ENCODE measurements around the gene CCDC12.

The CCDC12 gene

GRCh38 chr3:46883830-46884185, 92.7 kb downstream of the CCDC12 start:
- ATAC-seq = no peak
- no peak for TF ChIP-seq ZC3H10 (CRISPR knock-in tag; IDR thresholded peaks at IDR 0.05)
- TF ChIP-seq ZNF70 (CRISPR knock-in tag; IDR thresholded peaks at IDR 0.05) = no peak
- TF ChIP-seq PPARA (CRISPR knock-in tag; IDR thresholded peaks at IDR 0.05; ENCODE audit: borderline replicate concordance) = no peak
- no peak for TF ChIP-seq CSDC2 (CRISPR knock-in tag; IDR thresholded peaks at IDR 0.05)
- TF ChIP-seq GLIS3 (CRISPR knock-in tag; IDR thresholded peaks at IDR 0.05) = no peak
- TF ChIP-seq SNAI2 (CRISPR knock-in tag; IDR thresholded peaks at IDR 0.05) = no peak
- TF ChIP-seq ZNF565 (CRISPR knock-in tag; conservative IDR thresholded peaks at IDR 0.05; ENCODE audit: low read depth) = no peak
- no peak for TF ChIP-seq ESRRG (CRISPR knock-in tag; IDR thresholded peaks at IDR 0.05)
- no peak for TF ChIP-seq ZFP3 (CRISPR knock-in tag; IDR thresholded peaks at IDR 0.05)
- TF ChIP-seq RARB (CRISPR knock-in tag; IDR thresholded peaks at IDR 0.05) = no peak

GRCh38 chr3:46883054-46883829, 93.3 kb downstream of the CCDC12 start:
- TF ChIP-seq TCF4 (CRISPR knock-in tag; IDR thresholded peaks at IDR 0.05; ENCODE audit: borderline replicate concordance) = no peak
- no peak for TF ChIP-seq TSHZ2 (CRISPR knock-in tag; IDR thresholded peaks at IDR 0.05)
- TF ChIP-seq ZNF565 (CRISPR knock-in tag; conservative IDR thresholded peaks at IDR 0.05; ENCODE audit: low read depth) = no peak
- no peak for TF ChIP-seq CREB5 (CRISPR knock-in tag; IDR thresholded peaks at IDR 0.05; ENCODE audit: low read depth)
- no peak for TF ChIP-seq CSRNP3 (CRISPR knock-in tag; IDR thresholded peaks at IDR 0.05)
- no peak for TF ChIP-seq ZNF8 (CRISPR knock-in tag; IDR thresholded peaks at IDR 0.05)
- no peak for TF ChIP-seq GLIS3 (CRISPR knock-in tag; IDR thresholded peaks at IDR 0.05)
- TF ChIP-seq TOX (CRISPR knock-in tag; IDR thresholded peaks at IDR 0.05; ENCODE audit: borderline replicate concordance) = no peak
- no peak for TF ChIP-seq ISL1 (CRISPR knock-in tag; IDR thresholded peaks at IDR 0.05)
- TF ChIP-seq SNAI2 (CRISPR knock-in tag; IDR thresholded peaks at IDR 0.05) = no peak
- ATAC-seq = peak; percentile 53

- TF ChIP-seq ZC3H10 (CRISPR knock-in tag; IDR thresholded peaks at IDR 0.05) (no peak), GLIS3 (CRISPR knock-in tag; IDR thresholded peaks at IDR 0.05) (no peak), CSDC2 (CRISPR knock-in tag; IDR thresholded peaks at IDR 0.05) (no peak), RARB (CRISPR knock-in tag; IDR thresholded peaks at IDR 0.05) (no peak), TOX (CRISPR knock-in tag; IDR thresholded peaks at IDR 0.05; ENCODE audit: borderline replicate concordance) (no peak), BACH2 (CRISPR knock-in tag; IDR thresholded peaks at IDR 0.05; ENCODE audit: borderline replicate concordance) (no peak), PATZ1 (CRISPR knock-in tag; IDR thresholded peaks at IDR 0.05; ENCODE audit: borderline replicate concordance) (no peak), ZNF70 (CRISPR knock-in tag; IDR thresholded peaks at IDR 0.05) (no peak), CSRNP3 (CRISPR knock-in tag; IDR thresholded peaks at IDR 0.05) (no peak), ZFP3 (CRISPR knock-in tag; IDR thresholded peaks at IDR 0.05) (no peak), PPARA (CRISPR knock-in tag; IDR thresholded peaks at IDR 0.05; ENCODE audit: borderline replicate concordance) (no peak), OSR1 (CRISPR knock-in tag; IDR thresholded peaks at IDR 0.05) (no peak), ZNF565 (CRISPR knock-in tag; conservative IDR thresholded peaks at IDR 0.05; ENCODE audit: low read depth) (no peak), ZFP30 (CRISPR knock-in tag; IDR thresholded peaks at IDR 0.05) (no peak), ZNF8 (CRISPR knock-in tag; IDR thresholded peaks at IDR 0.05) (no peak), SNAI2 (CRISPR knock-in tag; IDR thresholded peaks at IDR 0.05) (no peak), TCF4 (CRISPR knock-in tag; IDR thresholded peaks at IDR 0.05; ENCODE audit: borderline replicate concordance) (no peak), ESRRG (CRISPR knock-in tag; IDR thresholded peaks at IDR 0.05) (no peak), ISL1 (CRISPR knock-in tag; IDR thresholded peaks at IDR 0.05) (no peak)
- ATAC-seq = peak; percentile 48
These were observed 94.0 kb downstream of the CCDC12 start for GRCh38 chr3:46882377-46883053.

Data from SK-N-SH treated with all-trans-retinoic acid at 6 μM for 48 hours (cell line).